Liver (tissue), 9 donors: ENCODE measurements around the gene GNAI3. TPM values are rescaled to one million over a fixed set of nuclear protein-coding genes. Genes with fewer than 3 reads are reported as not detected.

Experiments used
- DNase-seq: peaks from one replicate; pipeline ENCODE4 v3.0.0-alpha.2; 2017; ENCODE audit warnings: low spot score
- H3K27ac ChIP-seq, 2 donors: one replicate each; pipeline ENCODE4 v1.7.0; 2013; ENCODE audit warnings: inconsistent platforms in 2 of 2, low read length in 2 of 2, control low read depth in 1 of 2, low read depth in 1 of 2, mild to moderate bottlenecking in 1 of 2
- H3K27me3 ChIP-seq, 4 donors: one replicate each; pipeline versions ENCODE4 v1.6.1 to v1.7.0; 2013; ENCODE audit warnings: low read length in 3 of 4, inconsistent platforms in 1 of 4, mild to moderate bottlenecking in 1 of 4, moderate library complexity in 1 of 4; ENCODE audit not compliant: control insufficient read depth in 4 of 4, insufficient read depth in 4 of 4
- H3K36me3 ChIP-seq, 4 donors: one replicate each; pipeline versions ENCODE4 v1.6.1 to v1.7.0; 2013; ENCODE audit warnings: low read length in 3 of 4, mild to moderate bottlenecking in 3 of 4, low read depth in 1 of 4, moderate library complexity in 1 of 4; ENCODE audit not compliant: control insufficient read depth in 4 of 4, insufficient read depth in 3 of 4
- H3K4me1 ChIP-seq, 4 donors: one replicate each; pipeline versions ENCODE4 v1.6.1 to v1.7.0; 2013; ENCODE audit warnings: low read length in 3 of 4, mild to moderate bottlenecking in 3 of 4, moderate library complexity in 1 of 4; ENCODE audit not compliant: control insufficient read depth in 4 of 4, insufficient read depth in 4 of 4
- H3K4me3 ChIP-seq, 3 donors: one replicate each; pipeline versions ENCODE4 v1.6.1 to v1.7.0; 2013; ENCODE audit warnings: low read length in 3 of 3, control low read depth in 1 of 3, low read depth in 1 of 3, mild to moderate bottlenecking in 1 of 3
- H3K9ac ChIP-seq, 2 donors: one replicate each; pipeline ENCODE4 v1.7.0; 2013; ENCODE audit warnings: low read length in 2 of 2, mild to moderate bottlenecking in 2 of 2, moderate library complexity in 2 of 2, control low read depth in 1 of 2, low read depth in 1 of 2
- H3K9me3 ChIP-seq, 4 donors: one replicate each; pipeline versions ENCODE4 v1.6.1 to v1.7.0; 2013; ENCODE audit warnings: low read length in 3 of 4; ENCODE audit not compliant: control insufficient read depth in 4 of 4
- CTCF ChIP-seq: fragments of 150-350 bp; IDR thresholded peaks from 2 replicates; pipeline ENCODE4 v1.5.1; 2017; ENCODE audit warnings: improper control_type of control experiment, low read depth, low read length; ENCODE audit not compliant: missing input control
- EGR1 ChIP-seq, 2 donors: IDR thresholded peaks; 2 replicates each; pipeline ENCODE4 v1.6.1; 2016 to 2018; ENCODE audit warnings: antibody characterized with exemption in 2 of 2, low read depth in 2 of 2
- FOXA1 ChIP-seq: IDR thresholded peaks from 2 replicates; pipeline ENCODE4 v1.6.1; 2016; ENCODE audit warnings: antibody characterized with exemption
- FOXA2 ChIP-seq: IDR thresholded peaks from 2 replicates; pipeline ENCODE4 v1.6.1; 2016; ENCODE audit warnings: antibody characterized with exemption
- GABPA ChIP-seq, 2 donors: IDR thresholded peaks in 1 of 2; conservative IDR thresholded peaks in 1 of 2; 2 replicates each; pipeline ENCODE4 v1.6.1; 2016; ENCODE audit warnings: antibody characterized with exemption in 2 of 2, mild to moderate bottlenecking in 1 of 2, moderate library complexity in 1 of 2
- HNF4A ChIP-seq, 2 donors: conservative IDR thresholded peaks; 2 replicates each; pipeline ENCODE4 v1.6.1; 2016; ENCODE audit warnings: antibody characterized with exemption in 2 of 2, mild to moderate bottlenecking in 2 of 2
- HNF4G ChIP-seq: IDR thresholded peaks from 2 replicates; pipeline ENCODE4 v1.6.1; 2016; ENCODE audit warnings: antibody characterized with exemption
- JUND ChIP-seq, 2 donors: IDR thresholded peaks; 2 replicates each; pipeline ENCODE4 v1.6.1; 2016; ENCODE audit warnings: antibody characterized with exemption in 2 of 2
- NR2F2 ChIP-seq: IDR thresholded peaks from 2 replicates; pipeline ENCODE4 v1.6.1; 2016; ENCODE audit warnings: antibody characterized with exemption
- RAD21 ChIP-seq, 2 donors: IDR thresholded peaks; 2 replicates each; pipeline ENCODE4 v1.6.1; 2016; ENCODE audit warnings: antibody characterized with exemption in 2 of 2, mild to moderate bottlenecking in 2 of 2
- RXRA ChIP-seq, 2 donors: IDR thresholded peaks; 2 replicates each; pipeline ENCODE4 v1.6.1; 2017 to 2018; ENCODE audit warnings: antibody characterized with exemption in 2 of 2, mild to moderate bottlenecking in 1 of 2
- SP1 ChIP-seq: IDR thresholded peaks from 2 replicates; pipeline ENCODE4 v1.6.1; 2018; ENCODE audit warnings: antibody characterized with exemption, mild to moderate bottlenecking
- TAF1 ChIP-seq: conservative IDR thresholded peaks from 2 replicates; pipeline ENCODE4 v1.6.1; 2016; ENCODE audit warnings: antibody characterized with exemption, mild to moderate bottlenecking
- YY1 ChIP-seq: IDR thresholded peaks from 2 replicates; pipeline ENCODE4 v1.6.1; 2016; ENCODE audit warnings: antibody characterized with exemption, mild to moderate bottlenecking
- ZBTB33 ChIP-seq: IDR thresholded peaks from 2 replicates; pipeline ENCODE4 v1.6.1; 2016; ENCODE audit warnings: antibody characterized with exemption
- WGBS: extraction: QIAGEN DNeasy Blood & Tissue Kit; methylation state at CpG from one replicate; pipeline ENCODE4 v1.1.7; 2013; 5-methylcytosine and 5-hydroxymethylcytosine counted together
- polyA plus RNA-seq, 2 donors: library from polyadenylated mRNA; stranded (reverse) in 1 of 2; unstranded in 1 of 2; fragments of 200-250 nt in 1 of 2; fragments of >200 nt in 1 of 2; fragmentation: Nextera tagmentation in 1 of 2; extraction: Ambion mirVana in 1 of 2; gene quantifications; one replicate each; pipeline versions ENCODE4 v1.2.1 to v1.2.3, GENCODE V29; 2013 to 2015
- total RNA-seq, 2 donors: library from RNA; depleted of rRNA; stranded (reverse); fragments of >200 nt; gene quantifications; one replicate each; pipeline ENCODE4 v1.2.3, GENCODE V29; 2014
- TF ChIP-seq, protein P1 (sequence below): IDR thresholded peaks from 2 replicates; pipeline ENCODE4 v1.6.1; 2016; ENCODE audit warnings: antibody characterized with exemption, mild to moderate bottlenecking
- TF ChIP-seq, protein P2 (sequence below): IDR thresholded peaks from 2 replicates; pipeline ENCODE4 v1.6.1; 2016; ENCODE audit warnings: antibody characterized with exemption
- TF ChIP-seq, protein P3 (sequence below): IDR thresholded peaks from 2 replicates; pipeline ENCODE4 v1.6.1; 2016; ENCODE audit warnings: antibody characterized with exemption
- donor health status: healthy.
- donor health status: healthy.
- donor health status: healthy.
- donor health status: healthy.
- donor health status: healthy.

The GNAI3 gene
- total and polyA plus RNA-seq, 4 donors, result 1.9 to 6.5 (median 4.3) TPM

DNA sequence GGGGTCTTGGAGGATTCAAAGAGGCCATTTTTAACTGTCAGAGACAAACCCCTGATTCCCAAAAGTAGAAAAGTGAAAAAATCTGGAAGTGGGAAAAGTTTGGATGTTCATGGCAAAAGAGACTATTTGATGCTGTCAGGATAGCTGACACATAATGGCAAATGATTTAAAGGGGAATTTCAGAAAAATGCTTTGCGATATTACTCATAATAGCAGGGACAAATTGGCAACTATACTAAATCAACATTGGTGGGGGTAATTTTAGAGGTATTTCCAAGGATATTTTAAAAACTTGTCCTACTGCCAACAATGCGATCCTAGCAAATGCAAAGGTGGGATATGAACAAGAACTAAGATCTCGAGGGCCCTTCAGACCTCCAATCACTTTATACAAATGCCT, 102.2 kb downstream of the GNAI3 start:
- no peaks in the 10 kb centered on the region for H3K9me3 ChIP-seq
- no peak overlapping the region for H3K9ac ChIP-seq
- 97% methylated on average over 3 of the region's 3 CpGs for WGBS
- peaks cover 3 to 7% (median 4%) of the 10 kb centered on the region in 4 donors for H3K4me1 ChIP-seq
- H3K27me3 ChIP-seq, result no peaks in the 10 kb centered on the region
- H3K36me3 ChIP-seq, result no peaks in the 10 kb centered on the region
- TF ChIP-seq TAF1 (no peak), JUND (IDR thresholded peaks at IDR 0.05) (no peak), SP1 (no peak), HNF4G (no peak), RAD21 (IDR thresholded peaks at IDR 0.05) (no peak), CTCF (no peak), ZBTB33 (no peak), FOXA2 (no peak), EGR1 (IDR thresholded peaks at IDR 0.05; ENCODE audit: low read depth in 2 of 2) (no peak), NR2F2 (no peak), FOXA1 (no peak), RXRA (IDR thresholded peaks at IDR 0.05) (no peak), GABPA (IDR thresholded peaks at IDR 0.05 in 1 of 2, conservative IDR thresholded peaks at IDR 0.05 in 1 of 2) (no peak), YY1 (no peak), HNF4A (conservative IDR thresholded peaks at IDR 0.05) (no peak)
- TF ChIP-seq, protein P1, sequence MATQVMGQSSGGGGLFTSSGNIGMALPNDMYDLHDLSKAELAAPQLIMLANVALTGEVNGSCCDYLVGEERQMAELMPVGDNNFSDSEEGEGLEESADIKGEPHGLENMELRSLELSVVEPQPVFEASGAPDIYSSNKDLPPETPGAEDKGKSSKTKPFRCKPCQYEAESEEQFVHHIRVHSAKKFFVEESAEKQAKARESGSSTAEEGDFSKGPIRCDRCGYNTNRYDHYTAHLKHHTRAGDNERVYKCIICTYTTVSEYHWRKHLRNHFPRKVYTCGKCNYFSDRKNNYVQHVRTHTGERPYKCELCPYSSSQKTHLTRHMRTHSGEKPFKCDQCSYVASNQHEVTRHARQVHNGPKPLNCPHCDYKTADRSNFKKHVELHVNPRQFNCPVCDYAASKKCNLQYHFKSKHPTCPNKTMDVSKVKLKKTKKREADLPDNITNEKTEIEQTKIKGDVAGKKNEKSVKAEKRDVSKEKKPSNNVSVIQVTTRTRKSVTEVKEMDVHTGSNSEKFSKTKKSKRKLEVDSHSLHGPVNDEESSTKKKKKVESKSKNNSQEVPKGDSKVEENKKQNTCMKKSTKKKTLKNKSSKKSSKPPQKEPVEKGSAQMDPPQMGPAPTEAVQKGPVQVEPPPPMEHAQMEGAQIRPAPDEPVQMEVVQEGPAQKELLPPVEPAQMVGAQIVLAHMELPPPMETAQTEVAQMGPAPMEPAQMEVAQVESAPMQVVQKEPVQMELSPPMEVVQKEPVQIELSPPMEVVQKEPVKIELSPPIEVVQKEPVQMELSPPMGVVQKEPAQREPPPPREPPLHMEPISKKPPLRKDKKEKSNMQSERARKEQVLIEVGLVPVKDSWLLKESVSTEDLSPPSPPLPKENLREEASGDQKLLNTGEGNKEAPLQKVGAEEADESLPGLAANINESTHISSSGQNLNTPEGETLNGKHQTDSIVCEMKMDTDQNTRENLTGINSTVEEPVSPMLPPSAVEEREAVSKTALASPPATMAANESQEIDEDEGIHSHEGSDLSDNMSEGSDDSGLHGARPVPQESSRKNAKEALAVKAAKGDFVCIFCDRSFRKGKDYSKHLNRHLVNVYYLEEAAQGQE, result no peak
- TF ChIP-seq, protein P2, sequence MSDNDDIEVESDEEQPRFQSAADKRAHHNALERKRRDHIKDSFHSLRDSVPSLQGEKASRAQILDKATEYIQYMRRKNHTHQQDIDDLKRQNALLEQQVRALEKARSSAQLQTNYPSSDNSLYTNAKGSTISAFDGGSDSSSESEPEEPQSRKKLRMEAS, result no peak
- TF ChIP-seq, protein P3, sequence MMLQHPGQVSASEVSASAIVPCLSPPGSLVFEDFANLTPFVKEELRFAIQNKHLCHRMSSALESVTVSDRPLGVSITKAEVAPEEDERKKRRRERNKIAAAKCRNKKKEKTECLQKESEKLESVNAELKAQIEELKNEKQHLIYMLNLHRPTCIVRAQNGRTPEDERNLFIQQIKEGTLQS, result no peak
- no peak overlapping the region for H3K27ac ChIP-seq
- DNase-seq, result no peak
- H3K4me3 ChIP-seq, result no peak overlapping the region
